NCI-H2029 (cell line): Measurements from ENCODE around the gene ABAT.
"Not testable (repeated sequence)": the region's sequence is repeated elsewhere in the genome, so short reads cannot be mapped to it uniquely, and the experiment has no call there.

Experiments used
- DNase-seq: peaks from one replicate; lab custom pipeline; 2025; lab: John Stamatoyannopoulos, UW

The ABAT gene

DNA sequence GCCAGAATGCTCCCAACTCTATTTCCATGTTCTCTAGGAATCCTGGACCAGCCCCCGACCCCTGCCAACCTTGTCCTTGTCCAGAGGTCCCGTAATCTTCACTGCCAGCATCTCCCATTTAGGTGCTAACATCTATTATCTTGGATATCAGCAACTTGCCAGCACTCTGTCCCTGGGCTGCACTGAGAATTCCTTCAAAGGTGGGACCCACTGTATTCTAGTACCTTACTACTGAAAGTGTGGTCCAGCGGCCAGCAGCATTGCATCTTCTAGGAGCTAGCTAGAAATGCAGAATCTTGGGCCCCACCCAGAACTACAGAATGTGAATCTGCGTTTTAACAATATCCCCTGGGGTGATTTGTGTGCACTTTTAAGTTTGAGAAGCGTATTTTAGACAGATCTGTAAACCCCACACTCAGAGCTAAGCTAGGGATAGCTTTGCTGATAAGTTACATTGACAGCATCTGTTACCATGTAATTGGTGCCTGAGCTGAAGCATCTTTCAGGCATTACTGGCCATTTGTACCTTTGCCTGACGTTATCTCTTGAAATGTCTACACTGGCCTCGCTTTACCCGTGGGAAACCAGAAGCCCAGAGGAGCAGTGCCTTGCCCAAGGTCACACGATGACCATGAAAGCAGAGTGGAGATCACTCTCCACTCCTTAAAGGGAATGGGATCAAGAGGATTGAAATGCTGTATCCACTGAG lies 8.3 kb downstream of the ABAT start:
- no peak for DNase-seq

DNA sequence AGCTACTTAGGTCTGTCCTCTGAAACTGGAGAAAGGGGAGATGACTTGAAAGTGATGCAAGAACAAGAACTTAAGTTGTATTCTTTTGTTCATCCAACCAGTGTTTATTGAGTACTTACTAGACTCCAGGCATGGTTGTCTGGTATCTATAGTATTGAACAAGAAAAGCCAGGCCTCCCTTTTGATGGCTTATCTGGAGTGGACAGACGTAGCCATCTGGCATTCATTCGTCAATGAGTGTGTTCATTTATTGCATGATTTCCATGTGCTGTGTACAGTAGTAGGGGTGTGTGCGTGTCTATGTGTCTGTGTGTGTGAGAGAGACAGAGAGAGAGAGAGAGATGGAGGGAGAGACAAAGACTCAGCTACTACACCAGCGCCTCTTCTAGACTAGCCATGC lies 9.2 kb downstream of the ABAT start:
- DNase-seq: no peak

DNA sequence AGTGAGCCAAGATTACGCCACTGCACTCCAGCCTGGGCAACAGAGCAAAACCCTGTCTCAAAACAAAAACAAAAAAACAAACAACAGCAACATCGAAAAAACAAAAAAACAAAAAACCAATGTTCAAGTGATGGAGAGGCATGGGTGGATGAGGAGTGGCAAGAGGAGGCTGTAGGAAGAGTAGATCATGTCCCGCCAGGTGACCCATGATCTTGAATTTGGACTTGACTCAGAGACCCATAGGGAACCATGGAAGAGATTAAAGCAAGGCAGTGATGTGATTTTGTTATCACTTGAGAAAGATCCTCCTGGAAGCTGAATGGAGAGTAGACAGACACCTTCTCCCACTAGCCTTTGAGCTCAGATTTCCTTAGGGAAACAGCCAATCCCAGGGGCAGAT lies 11.2 kb downstream of the ABAT start:
- no peak for DNase-seq

DNA sequence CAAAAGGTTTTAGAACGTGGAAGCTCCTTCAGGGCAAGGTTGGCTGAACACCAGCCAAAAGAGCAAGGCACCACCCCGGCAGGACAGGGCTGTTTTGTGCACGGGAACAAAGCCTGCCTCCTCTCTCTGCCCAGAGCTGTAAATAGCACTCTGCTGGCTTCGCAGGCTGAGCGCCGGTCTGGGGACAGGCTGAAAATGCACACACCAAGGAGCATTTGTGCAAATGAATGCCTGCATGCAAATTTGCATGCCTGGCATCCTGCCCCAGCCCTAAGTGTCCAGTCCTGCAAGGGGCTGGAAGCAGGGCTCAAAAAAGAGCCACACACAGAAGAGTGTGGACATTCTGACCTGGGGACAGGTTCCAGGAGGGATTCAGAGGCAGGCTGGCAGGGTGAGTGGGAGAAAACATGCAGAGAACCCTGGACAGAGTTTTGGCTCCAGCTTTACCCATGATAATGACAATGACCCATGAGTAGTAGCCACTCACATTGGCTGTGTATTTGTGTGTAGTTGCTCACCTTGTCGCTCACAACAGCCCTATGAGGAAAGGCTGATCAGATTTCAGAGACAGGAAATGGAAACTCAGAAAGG lies 11.7 kb downstream of the ABAT start:
- peak; percentile 89 for DNase-seq

DNA sequence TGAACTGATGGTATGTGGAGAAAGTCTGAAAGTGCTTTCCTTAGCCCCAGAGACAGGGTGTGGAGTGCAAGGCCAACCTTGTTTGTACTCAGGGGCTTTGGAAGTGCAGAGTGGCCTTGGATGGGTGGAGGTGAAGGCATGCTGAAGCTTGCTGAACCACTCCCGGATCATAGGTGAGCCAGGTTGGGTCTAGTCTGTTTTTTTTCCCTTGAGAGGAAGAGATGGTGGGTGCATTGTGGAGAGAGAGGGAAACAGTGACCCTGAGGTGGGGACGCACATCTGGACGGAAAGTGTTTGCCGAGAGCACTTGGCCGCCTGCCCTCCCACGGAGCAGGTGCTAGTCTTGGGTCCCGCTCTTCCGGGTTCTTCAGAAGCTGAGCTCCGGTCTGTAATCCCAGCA lies 12.5 kb downstream of the ABAT start:
- peak; percentile 83 for DNase-seq

DNA sequence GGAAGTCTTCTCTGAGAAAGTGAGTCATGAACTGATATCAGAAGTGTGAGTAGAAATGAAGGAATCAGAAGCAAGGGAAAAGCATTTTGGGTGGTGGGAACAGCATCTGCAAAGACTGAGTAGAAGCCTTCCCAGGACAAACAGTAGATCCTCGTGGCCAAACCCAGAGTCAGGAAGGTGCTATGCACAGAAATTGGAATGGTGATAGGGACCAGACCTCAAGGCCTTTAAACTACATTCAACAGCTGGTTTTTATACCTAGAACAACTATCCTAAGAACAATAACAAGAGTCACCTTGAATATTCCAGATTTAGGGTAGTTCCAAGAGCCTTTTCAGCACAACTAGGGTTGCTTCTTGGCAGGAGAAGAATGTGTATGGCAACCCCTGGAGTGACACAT lies 15.3 kb downstream of the ABAT start:
- DNase-seq: no peak

DNA sequence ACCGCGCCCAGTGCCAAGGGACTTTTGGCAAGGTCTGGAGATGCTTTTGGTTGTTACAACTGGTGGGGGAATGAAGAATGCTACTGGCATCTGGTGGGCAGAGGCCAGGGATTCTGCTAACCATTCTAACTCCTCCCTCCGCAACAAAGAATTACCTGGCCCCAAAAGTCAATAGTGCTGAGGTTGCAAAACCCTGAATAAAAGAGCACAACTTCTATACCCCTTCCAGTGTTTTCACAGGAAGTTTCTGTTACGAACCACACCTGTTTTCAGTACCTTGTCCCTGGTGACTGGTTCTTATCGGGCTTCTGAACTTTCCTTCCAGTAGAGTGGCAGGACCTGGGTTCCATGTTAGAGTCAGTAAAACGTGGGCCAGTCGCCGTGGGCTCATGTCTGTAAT lies 17.3 kb downstream of the ABAT start:
- no peak for DNase-seq

DNA sequence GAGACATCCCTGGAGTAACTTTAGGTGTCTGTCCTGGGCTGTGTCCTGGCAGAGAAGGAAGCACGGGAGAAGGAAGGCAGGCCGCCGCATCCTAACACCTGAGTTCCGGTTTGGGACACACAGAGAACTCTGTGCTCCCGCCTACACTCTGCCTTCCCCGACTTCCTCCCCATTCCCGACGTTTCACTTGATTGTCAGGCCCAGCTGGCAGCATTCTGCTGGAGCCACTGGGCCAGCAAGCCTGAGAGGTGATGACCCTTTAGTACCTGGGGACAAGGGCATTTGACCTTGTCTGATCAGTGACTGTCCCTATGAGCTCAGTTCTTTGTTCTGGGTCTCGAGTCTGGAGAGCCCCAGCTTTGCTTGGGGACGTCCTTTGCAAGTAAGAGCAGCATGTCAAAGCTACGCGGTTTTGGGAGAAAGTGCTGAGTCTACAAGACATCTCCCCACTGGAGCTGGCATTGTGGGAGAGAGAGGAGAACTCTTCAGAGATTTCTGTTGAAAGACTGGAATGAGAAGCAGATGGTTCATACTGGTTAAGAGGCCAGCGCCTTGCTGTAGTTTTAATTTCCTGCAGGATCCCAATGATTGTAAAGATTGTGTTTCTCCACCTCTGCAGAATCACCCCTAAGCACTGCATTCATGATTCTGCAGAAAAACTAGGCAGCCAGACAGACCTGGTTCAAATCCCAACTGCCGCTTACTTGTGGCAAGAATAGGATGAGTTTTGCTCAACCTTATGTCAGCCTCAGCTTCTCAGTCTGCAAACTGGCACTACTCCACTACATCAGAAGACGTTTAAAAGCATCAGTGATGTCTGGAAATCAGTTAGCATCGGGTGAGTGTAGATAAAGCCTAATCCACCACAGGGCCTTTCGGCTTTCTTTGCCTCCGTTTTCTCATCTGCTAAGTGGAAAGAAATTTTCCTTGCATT lies 20.6 kb downstream of the ABAT start:
- no peak for DNase-seq

DNA sequence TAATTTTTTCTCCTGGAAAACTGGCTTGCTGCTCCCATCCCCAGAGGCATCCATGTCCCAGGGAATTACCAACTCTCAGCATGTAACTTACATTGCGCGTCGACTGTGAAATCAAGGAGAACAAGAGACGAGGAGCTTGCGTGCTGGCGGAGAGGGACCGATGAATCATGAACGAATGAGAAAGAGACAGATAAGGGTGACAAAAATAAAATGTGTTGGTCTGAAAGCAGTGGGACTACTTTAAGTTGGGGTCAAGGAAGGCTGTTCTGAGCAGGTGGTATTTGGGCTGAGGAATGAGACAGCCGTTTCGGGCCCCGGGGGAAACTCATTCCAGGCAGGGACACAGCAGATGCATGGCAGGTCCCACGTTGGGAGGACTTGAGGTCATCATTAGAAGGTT lies 22.5 kb downstream of the ABAT start:
- no peak for DNase-seq

DNA sequence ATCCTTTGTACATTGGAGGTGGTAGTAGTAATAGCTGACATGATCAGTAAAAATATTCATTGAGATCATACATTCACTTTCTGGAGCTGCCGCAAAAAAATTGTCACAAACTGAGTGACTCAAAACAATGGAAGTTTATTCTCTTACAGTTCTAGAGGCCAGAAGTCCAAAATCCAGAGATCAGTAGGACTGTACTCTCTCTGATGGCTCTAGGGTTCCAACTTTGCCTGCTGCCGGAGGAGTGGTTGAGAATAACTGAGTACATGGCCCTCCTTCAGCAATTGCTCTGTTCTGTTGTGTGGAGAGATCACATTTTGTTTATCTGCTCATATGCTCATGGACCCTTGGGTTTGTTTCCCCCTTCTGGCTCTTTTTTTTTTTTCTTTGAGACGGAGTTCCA lies 23.5 kb downstream of the ABAT start:
- DNase-seq: no peak

DNA sequence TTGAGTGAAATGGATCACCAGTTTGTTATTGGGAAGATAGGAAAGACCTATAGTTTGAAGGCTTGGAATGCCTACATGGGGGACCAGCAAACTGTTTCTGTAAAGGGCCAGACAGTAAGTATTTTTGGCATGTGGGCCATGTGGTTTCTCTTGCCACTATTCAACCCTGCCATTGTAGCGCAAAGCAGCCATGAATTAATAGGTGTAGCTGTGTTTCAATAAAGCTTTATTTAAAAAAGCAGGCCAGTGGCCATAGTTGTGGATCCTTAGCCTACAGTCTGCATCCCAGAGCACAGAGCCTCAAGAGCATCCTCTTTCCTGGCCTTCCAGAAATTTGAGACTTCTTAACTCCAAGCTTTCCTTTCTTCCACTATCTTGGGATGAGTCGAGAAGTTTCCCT lies 29.3 kb downstream of the ABAT start:
- no peak for DNase-seq

DNA sequence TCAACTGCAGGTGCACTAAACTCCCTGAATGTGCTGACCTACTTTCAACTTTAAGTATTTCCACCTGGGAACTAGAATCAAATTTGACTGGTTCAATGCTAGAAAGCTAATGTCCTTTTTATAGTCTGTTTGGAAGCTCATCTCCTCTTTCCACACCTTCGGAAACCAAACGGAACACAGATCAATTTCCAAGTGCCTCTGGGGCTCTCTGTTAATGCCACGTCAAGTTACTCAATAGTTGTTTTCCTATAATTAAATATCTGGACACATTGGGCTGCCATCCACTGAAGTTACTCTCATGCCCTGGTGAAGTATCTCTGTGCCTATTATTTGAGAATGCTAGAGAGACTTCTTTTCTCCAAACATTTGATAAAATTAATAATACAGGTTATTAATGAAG lies 29.7 kb downstream of the ABAT start:
- DNase-seq: no peak

DNA sequence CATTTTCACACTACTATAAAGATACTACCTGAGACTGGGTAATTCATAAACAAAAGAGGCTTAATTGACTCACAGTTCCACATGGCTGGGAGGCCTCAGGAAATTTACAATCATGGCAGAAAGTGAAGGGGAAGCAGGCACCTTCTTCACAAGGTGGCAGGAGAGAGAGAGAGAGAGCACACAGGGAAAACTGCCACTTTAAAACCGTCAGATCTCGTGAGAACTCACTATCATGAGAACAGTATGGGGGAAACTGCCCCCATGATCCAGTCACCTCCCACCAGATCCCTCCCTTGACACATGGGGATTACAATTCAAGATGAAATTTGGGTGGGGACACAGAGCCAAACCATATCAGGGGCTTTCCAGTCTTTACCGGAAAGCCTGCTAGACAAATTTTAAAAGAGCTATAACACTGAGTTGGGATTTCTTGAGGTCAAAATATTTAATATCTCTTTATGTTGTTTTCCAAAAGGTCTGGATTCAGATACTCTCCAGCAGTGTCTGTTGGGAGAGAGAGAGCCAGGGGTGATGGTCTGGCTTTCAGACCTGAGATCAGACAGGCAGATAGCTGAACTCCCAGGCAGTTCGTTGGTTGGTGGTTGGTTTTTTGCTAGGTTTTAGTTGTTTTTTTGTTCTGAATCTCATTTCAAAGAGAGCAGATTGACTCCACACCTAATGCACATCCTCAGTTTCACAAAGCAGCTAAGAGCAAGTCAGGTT lies 30.8 kb downstream of the ABAT start:
- DNase-seq: not testable (repeated sequence)

DNA sequence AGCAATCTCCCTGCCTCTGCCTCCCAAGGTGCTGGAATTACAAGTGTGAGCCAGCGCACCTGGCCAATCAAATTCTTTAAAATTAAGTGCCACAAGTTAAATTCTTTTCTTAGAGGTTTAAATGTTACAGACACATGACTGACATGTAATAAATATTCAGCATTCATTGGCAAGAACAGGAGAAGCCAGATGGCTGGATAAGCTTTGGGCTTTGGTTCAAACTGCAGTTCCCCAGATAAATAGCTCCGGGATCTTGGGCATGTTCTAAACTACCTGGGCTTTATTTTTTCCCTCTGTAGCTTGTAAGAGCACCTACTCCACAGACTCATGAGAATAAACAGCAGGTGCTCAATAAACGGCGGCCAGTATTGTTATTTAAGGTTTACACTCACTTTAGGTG lies 34.1 kb downstream of the ABAT start:
- DNase-seq: no peak

DNA sequence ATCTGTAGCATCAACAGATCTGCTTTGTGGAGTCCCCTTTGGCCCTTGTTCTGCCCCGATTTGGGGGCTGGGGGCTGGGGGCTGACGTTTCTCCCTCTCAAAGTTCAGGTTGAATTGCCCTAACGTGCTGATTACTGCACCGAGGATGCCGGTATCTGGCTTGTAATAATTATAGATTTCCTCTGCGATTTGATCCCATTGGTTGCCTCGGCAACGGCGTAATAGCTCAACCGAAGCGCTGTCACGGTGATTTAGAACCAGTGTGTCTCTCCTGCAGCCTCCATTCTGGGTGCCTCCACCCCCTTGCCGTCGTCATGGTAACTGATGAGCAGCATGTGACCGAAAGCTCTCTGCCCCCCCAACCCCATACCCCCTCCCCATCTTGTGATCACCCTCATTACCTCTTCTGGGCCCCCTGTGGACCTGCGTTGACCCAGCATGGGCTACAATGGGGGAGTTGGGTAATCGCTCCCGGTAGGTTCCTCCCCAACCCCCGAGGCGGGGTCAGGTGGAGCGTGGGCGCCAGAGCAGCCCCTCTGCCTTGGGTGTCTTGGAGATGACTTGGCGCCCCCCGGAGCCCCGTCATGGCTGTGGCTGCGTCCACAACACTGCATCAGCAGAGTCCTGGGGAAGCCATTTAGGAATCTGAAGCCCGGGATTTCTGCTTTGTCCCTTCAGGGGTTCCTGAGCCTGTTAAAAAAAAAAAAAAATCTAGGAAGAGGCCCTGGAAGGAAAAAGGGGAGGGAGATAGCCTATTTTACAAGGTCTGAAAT lies 38.4 kb downstream of the ABAT start:
- DNase-seq: no peak

DNA sequence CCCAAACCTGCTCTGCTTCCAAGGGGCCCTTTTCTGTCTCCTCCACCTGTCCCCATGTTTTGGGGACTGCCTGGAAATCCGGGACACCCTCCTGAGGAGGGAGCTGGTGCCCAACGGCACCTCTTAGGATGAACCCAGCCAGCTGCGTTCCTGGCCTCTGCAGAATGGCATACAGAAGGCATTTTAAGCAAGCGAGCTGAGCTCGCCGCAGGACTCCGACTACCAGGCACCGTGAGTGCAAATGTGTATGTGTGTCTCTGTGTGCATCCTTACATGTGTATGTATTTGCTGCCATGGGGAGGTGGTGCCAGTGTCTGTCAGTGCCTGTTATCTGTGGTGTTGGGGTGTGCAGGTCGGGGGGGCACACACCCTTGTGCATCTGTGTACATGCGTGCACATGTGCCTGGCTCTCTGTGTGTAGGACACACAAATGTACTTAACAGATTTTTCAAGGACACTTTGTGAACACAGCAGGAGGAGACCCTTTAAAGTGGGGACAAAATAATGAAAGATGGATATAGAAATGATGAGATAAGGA lies 39.3 kb downstream of the ABAT start:
- no peak for DNase-seq

DNA sequence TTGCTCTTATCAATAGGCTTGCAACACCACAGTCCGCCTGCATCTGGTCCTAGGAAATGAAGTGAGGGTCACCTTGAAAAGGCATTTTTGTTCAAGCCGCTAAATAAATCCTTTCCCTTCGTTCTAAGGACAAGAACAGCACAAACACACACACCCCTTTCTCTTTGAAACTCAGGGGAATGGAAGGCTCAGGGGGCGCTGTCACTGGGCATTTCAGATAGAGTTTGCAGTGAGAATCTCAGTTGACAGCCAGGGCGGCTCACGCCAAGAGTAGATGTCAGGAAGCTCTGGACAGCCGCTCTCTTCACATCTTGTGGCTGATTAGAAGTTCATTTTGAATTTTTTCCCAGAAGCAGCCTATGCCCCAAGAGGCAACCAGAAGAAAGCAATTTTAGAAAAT lies 39.8 kb downstream of the ABAT start:
- no peak for DNase-seq

DNA sequence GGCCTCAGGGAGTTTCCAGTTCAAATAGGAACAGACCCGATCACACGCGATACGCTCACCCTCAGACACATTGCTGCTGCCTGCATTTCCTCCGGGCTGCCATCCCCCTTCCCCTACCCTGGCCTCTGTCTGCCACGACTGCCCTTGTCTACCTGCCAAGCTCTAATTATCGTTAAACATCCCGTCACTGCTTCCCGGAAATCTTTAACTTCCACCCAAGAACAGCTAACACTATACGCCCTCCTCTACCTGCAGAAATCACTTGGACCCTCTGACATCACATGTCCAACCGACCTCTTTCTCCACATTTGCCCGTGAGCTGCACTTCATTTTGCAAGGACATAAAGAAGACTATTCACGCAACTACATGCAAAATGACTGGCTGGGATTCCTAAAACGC lies 40.4 kb downstream of the ABAT start:
- DNase-seq: no peak

DNA sequence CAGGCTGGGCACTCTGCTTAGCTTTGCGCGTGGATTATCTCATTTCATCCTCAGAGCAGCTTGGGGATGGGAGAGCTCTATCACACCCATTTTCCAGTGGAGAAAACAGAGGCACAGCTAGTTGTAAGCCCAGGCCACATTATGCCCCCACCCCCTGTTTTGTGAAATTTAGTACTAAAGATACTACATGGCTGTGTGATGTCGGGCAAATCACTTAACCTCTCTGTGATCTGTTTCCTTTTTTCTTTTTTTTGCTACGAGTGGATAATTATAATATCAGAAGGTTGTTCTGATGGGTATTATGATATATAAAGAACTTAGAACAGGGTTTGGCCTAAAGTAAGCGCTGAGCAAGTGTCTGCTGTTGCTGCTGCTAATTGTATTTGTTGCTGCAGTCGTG lies 41.6 kb downstream of the ABAT start:
- DNase-seq: no peak

DNA sequence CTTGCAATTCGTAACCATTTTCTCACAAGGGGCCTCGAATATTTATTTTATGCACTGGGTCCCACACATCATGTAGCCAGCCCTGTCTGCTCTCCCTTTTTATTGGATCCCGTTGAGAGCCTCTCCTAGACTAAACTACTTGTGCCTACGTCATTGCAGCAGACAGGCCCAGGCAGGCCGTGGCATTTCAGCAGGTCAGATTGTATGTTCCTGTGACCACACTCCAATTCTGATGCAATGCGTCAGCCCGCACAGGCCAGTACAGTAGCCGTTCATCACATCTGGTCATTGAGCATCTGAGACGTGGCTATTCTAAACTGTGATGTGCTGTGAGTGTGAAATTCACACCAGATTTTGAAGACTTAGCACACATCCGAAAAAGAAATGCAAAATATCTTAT lies 42.2 kb downstream of the ABAT start:
- DNase-seq: no peak

DNA sequence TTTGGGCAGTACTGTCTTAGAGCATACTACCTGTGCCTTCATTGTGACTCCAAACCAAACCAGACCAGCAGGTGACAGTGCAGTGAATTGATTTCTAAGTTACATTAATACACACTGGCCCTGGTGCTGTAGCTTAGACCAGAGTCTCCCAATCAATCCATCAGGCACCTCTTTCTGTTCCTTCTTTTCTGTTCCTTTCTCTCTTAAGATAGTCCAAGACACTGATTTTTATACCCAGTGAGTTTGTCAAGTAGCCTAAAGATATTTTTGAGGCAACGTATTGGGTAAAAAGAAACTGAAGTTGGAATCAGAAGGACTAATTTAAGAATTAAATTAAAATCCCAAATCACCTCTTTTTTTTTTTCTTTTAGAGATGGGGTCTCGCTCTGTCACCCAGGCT lies 43.1 kb downstream of the ABAT start:
- DNase-seq: no peak
